Esophagus squamous epithelium (tissue), 5 donors: ENCODE measurements around the gene ERMP1. TPM values are rescaled to one million over a fixed set of nuclear protein-coding genes. Genes with fewer than 3 reads are reported as not detected.

ENCODE experiments used
- DNase-seq: peaks from one replicate; lab custom pipeline; 2025; lab: John Stamatoyannopoulos, UW
- H3K27ac ChIP-seq, 4 donors: fragments of 200-600 bp; sonication (generic); one replicate each; pipeline ENCODE4 v1.5.1; 2016 to 2019; ENCODE audit warnings: mild to moderate bottlenecking in 1 of 4
- H3K27me3 ChIP-seq, 4 donors: fragments of 200-600 bp; sonication (generic); 1 replicate in 3 of 4; 2 replicates in 1 of 4; pipeline versions ENCODE4 v1.5.1 to v1.6.0; 2017 to 2021; ENCODE audit warnings: antibody characterized with exemption in 1 of 4
- H3K36me3 ChIP-seq, 3 donors: fragments of 200-600 bp; sonication (generic); one replicate each; pipeline ENCODE4 v1.5.1; 2016 to 2019
- H3K4me1 ChIP-seq, 3 donors: fragments of 200-600 bp; sonication (generic); one replicate each; pipeline ENCODE4 v1.5.1; 2017 to 2019
- H3K4me3 ChIP-seq, 4 donors: fragments of 200-600 bp; sonication (generic); 1 replicate in 3 of 4; 2 replicates in 1 of 4; pipeline ENCODE4 v1.5.1; 2016 to 2019; ENCODE audit warnings: mild to moderate bottlenecking in 2 of 4, moderate library complexity in 1 of 4
- H3K9me3 ChIP-seq, 3 donors: fragments of 200-600 bp; sonication (generic); one replicate each; pipeline ENCODE4 v1.5.1; 2016 to 2019
- CTCF ChIP-seq, 6 experiments: fragments of 450-650 bp in 4 of 6; fragments of 200-600 bp in 2 of 6; sonication (generic) in 2 of 6; IDR thresholded peaks; one replicate each; pipeline ENCODE4 v1.5.1; 2016 to 2019; ENCODE audit warnings: antibody characterized with exemption in 6 of 6, mild to moderate bottlenecking in 4 of 6, moderate library complexity in 4 of 6
- POLR2A ChIP-seq, 4 donors: fragments of 450-650 bp; IDR thresholded peaks; one replicate each; pipeline ENCODE4 v1.6.1; 2017; ENCODE audit warnings: antibody characterized with exemption in 4 of 4, mild to moderate bottlenecking in 4 of 4, moderate library complexity in 3 of 4
- WGBS, 2 donors: methylation state at CpG; one replicate each; pipeline ENCODE4 v1.1.5; 2018; 5-methylcytosine and 5-hydroxymethylcytosine counted together
- intact Hi-C: fragments of 100-400 bp; cut with DNase I; formaldehyde crosslinking; loops from one replicate; pipeline ENCODE4 v1.15.0; 2022
- total RNA-seq, 4 donors: library from RNA; depleted of rRNA; stranded (reverse); fragments of >200 nt; gene quantifications; one replicate each; pipeline ENCODE4 v1.1.0, GENCODE V29; 2016
- donor health status: DM: yes; HTN: yes; CAD: no.

ERMP1 gene
- total RNA-seq, 4 donors from 2014 or later = 24.4 to 38.2 (median 29.9) TPM

DNA sequence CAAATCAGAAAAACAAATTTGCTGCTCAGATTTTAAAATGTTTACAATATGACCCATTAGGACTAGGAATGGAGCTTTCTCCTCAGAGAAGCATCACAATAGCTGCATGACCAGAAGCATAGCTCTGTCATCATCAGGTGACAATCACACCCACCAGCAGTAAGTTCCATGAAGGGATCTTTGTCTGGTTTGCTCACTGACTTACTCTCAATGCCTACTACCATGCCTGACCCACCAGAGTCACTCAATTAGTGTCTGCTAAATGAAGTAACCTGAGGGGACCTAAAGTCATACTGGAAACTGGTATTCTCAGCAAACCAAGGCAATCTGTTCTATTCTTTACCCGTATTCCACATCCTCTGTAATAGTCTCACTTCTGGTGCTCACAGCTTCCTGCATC lies 7.7 kb downstream of the ERMP1 start:
- no peak for TF ChIP-seq CTCF (IDR thresholded peaks at IDR 0.05)
- TF ChIP-seq POLR2A (IDR thresholded peaks at IDR 0.05) = no peak
- no peak for DNase-seq
- H3K4me1 ChIP-seq = no peaks in the 10 kb centered on the region
- no peaks in the 10 kb centered on the region for H3K9me3 ChIP-seq
- WGBS, 2 donors = 79 to 83% methylated on average over 1 of the region's 1 CpG
- intact Hi-C loops = no loop called here
- peaks cover 0 to 93% (median 0%) of the 10 kb centered on the region in 3 donors for H3K36me3 ChIP-seq
- no peak overlapping the region for H3K4me3 ChIP-seq
- H3K27ac ChIP-seq = no peak overlapping the region
- no peaks in the 10 kb centered on the region for H3K27me3 ChIP-seq

DNA sequence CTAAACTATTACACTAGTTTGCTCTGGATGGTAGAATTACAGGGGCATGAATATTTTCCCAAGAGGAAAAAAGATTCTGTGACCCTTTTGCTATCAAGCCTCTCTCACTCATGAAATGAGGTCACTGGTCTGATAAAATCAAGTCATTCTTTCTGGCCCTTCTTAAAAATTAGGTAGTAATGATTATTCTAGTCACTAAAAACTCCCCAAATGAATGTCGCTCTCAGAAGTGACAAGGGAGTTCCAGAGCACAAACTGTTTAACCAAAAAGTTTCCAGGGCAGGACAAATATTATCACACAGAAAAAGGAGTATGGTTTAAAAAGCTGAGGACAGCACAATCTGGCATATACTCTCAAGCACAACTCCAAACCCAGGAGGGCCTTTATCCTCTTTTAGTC lies 12.5 kb downstream of the ERMP1 start:
- 70 to 93% methylated on average over 1 of the region's 1 CpG for WGBS, 2 donors
- no peak for DNase-seq
- H3K9me3 ChIP-seq = no peaks in the 10 kb centered on the region
- H3K4me3 ChIP-seq = no peak overlapping the region
- TF ChIP-seq CTCF (IDR thresholded peaks at IDR 0.05) (no peak), POLR2A (IDR thresholded peaks at IDR 0.05) (no peak)
- intact Hi-C loops = no loop called here
- H3K4me1 ChIP-seq = no peaks in the 10 kb centered on the region
- no peak overlapping the region for H3K27ac ChIP-seq
- no peaks in the 10 kb centered on the region for H3K27me3 ChIP-seq
- peaks cover 0 to 87% (median 0%) of the 10 kb centered on the region in 3 donors for H3K36me3 ChIP-seq

DNA sequence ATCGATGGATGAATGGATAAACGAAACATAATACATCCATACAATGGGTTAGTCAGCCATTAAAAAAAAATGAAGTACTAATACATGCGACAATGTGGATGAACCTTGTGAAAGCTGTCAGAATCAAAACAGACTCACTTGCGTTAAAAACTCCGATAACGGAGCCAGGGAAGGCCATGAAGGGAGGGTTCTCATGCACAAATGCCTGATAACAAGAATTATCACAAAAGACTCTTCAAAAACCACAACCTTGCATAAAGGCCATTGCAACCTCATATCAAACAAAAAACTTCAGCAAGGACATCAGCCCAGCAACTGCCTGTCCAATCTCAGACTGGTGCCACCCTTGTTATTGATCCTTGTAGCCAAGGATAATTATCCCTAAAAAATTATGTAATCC lies 13.7 kb downstream of the ERMP1 start:
- Histone ChIP-seq H3K4me1 (no peaks in the 10 kb centered on the region), H3K4me3 (no peak overlapping the region), H3K9me3 (no peaks in the 10 kb centered on the region), H3K27ac (no peak overlapping the region), H3K27me3 (no peaks in the 10 kb centered on the region), H3K36me3 (peaks cover 0 to 81% (median 0%) of the 10 kb centered on the region in 3 donors)
- intact Hi-C loops = no loop called here
- WGBS, 2 donors = 96% methylated on average over 6 of the region's 6 CpGs
- DNase-seq = no peak
- no peak for TF ChIP-seq CTCF (IDR thresholded peaks at IDR 0.05)
- TF ChIP-seq POLR2A (IDR thresholded peaks at IDR 0.05) = no peak

- Histone ChIP-seq H3K9me3 (no peaks in the 10 kb centered on the region), H3K27ac (no peak overlapping the region), H3K36me3 (peaks cover 0 to 80% (median 0%) of the 10 kb centered on the region in 3 donors), H3K4me1 (no peaks in the 10 kb centered on the region), H3K27me3 (no peaks in the 10 kb centered on the region), H3K4me3 (no peak overlapping the region)
- intact Hi-C loops = no loop called here
- WGBS, 2 donors = 79 to 87% methylated on average over 2 of the region's 2 CpGs
- DNase-seq = no peak
- no peak for TF ChIP-seq CTCF (IDR thresholded peaks at IDR 0.05)
- TF ChIP-seq POLR2A (IDR thresholded peaks at IDR 0.05) = no peak
Observed at GRCh38 chr9:5818424-5819142, 14.3 kb downstream of the ERMP1 start.

DNA sequence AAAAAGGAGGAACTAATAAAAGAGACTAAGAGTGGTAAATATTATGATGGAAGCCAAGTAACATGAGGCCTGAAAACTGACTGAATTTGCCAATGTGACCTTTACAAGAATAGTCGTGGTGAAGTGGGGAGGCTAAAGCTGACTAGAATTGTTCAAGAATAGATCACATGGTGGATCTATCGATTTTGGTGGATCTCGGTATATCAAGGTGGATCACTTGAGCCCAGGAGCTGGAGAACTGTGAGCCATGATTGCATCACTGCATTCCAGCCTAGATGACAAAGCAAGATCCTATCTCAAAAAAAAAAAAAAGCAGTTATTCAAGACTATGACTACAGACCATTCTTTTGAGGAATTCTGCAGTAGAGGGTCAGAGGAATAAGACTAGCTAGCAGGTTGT lies 15.1 kb downstream of the ERMP1 start:
- no peak overlapping the region for H3K27ac ChIP-seq
- H3K36me3 ChIP-seq = peaks cover 0 to 78% (median 0%) of the 10 kb centered on the region in 3 donors
- no peaks in the 10 kb centered on the region for H3K4me1 ChIP-seq
- intact Hi-C loops = no loop called here
- no peaks in the 10 kb centered on the region for H3K9me3 ChIP-seq
- WGBS, 2 donors = 92 to 96% methylated on average over 3 of the region's 3 CpGs
- DNase-seq = no peak
- no peak overlapping the region for H3K4me3 ChIP-seq
- TF ChIP-seq CTCF (IDR thresholded peaks at IDR 0.05) = no peak
- TF ChIP-seq POLR2A (IDR thresholded peaks at IDR 0.05) = no peak
- H3K27me3 ChIP-seq = no peaks in the 10 kb centered on the region
